MV-4-11 (cell line): ENCODE data around the gene ZNF280A.
"Not testable (repeated sequence)": the region's sequence is repeated elsewhere in the genome, so short reads cannot be mapped to it uniquely, and the experiment has no call there.

Experiments
- DNase-seq: peaks from one replicate; lab custom pipeline; 2025; lab: John Stamatoyannopoulos, UW

ZNF280A gene

GRCh38 chr22:22538226-22538989, 18.3 kb upstream of the ZNF280A start:
- DNase-seq, result no peak

GRCh38 chr22:22536916-22537315, 16.8 kb upstream of the ZNF280A start:
- no peak for DNase-seq

GRCh38 chr22:22536515-22536914, 16.4 kb upstream of the ZNF280A start:
- DNase-seq, result no peak

- no peak for DNase-seq
Observed at GRCh38 chr22:22535662-22536061, 15.6 kb upstream of the ZNF280A start.

- no peak for DNase-seq
Observed at GRCh38 chr22:22534604-22535415, 14.7 kb upstream of the ZNF280A start.

GRCh38 chr22:22533863-22534262, 13.8 kb upstream of the ZNF280A start:
- DNase-seq, result no peak

- DNase-seq, result no peak
Observed at GRCh38 chr22:22533417-22533816, 13.3 kb upstream of the ZNF280A start.

- DNase-seq, result not testable (repeated sequence)
Observed at GRCh38 chr22:22532547-22533071, 12.5 kb upstream of the ZNF280A start.

- no peak for DNase-seq
Observed at GRCh38 chr22:22531770-22532546, 11.9 kb upstream of the ZNF280A start.

- DNase-seq, result no peak
Observed at GRCh38 chr22:22528780-22529179, 8.7 kb upstream of the ZNF280A start.

GRCh38 chr22:22527312-22527711, 7.2 kb upstream of the ZNF280A start:
- DNase-seq, result no peak

GRCh38 chr22:22526125-22526912, 6.2 kb upstream of the ZNF280A start:
- DNase-seq, result no peak

GRCh38 chr22:22523494-22523893, 3.4 kb upstream of the ZNF280A start:
- DNase-seq, result no peak

- no peak for DNase-seq
Observed at GRCh38 chr22:22521631-22522030, 1.6 kb upstream of the ZNF280A start.

- no peak for DNase-seq
Observed at GRCh38 chr22:22520667-22521602, 865 bp upstream of the ZNF280A start.

GRCh38 chr22:22519591-22519990, 479 bp downstream of the ZNF280A start:
- no peak for DNase-seq

- no peak for DNase-seq
Observed at GRCh38 chr22:22516992-22517391, 3.1 kb downstream of the ZNF280A start.

- no peak for DNase-seq
Observed at GRCh38 chr22:22515890-22516289, 4.2 kb downstream of the ZNF280A start.

- not testable (repeated sequence) for DNase-seq
Observed at GRCh38 chr22:22514431-22514830, 5.6 kb downstream of the ZNF280A start.

GRCh38 chr22:22513619-22514018, 6.5 kb downstream of the ZNF280A start:
- DNase-seq, result no peak
